SKM-1 treated with dmso at 0.1 percent for 144 hours (cell line): ENCODE data around the gene CUL4A.
"Not testable (repeated sequence)": the region's sequence is repeated elsewhere in the genome, so short reads cannot be mapped to it uniquely, and the experiment has no call there.

Experiments used
- DNase-seq: peaks from one replicate; lab custom pipeline; 2025; ENCODE audit not compliant: unreplicated experiment; lab: John Stamatoyannopoulos, UW

The CUL4A gene

GRCh38 chr13:113233101-113233500, 23.7 kb downstream of the CUL4A start:
- no peak for DNase-seq

DNA sequence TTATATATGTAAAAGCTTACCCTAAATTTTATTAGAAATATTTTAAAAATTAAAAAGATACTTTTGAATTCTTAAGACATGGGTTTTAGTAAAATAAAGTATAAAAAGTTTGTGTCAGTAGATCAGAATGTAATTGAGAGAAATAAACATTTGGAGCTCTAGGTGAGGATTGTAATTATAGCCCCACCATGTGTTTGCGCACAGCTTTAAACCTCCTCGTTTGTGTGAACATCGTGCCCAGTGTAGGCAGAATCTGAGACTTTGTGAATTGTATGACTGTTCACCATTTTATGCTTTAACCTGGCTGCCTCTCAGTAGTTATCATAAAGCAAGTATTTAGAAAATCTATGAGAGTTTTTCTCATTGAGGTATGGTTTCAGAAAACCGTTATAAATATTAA, 29.1 kb downstream of the CUL4A start:
- DNase-seq, result no peak

DNA sequence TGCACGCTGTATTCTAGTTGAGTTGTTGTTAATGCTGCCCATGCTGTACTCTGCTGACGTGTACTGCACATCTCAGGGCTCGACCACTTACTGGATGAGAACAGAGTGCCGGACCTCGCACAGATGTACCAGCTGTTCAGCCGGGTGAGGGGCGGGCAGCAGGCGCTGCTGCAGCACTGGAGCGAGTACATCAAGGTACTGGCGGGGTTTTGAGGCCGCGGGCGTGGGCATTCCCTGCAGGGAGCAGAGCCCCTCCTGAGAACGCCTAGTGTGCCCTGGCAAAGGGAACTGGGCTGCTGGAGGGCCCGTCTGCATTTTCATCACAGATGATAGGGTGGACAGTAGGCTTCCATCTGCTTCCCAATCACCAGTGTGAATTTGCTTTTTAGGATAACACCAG, 29.9 kb downstream of the CUL4A start:
- DNase-seq, result no peak

DNA sequence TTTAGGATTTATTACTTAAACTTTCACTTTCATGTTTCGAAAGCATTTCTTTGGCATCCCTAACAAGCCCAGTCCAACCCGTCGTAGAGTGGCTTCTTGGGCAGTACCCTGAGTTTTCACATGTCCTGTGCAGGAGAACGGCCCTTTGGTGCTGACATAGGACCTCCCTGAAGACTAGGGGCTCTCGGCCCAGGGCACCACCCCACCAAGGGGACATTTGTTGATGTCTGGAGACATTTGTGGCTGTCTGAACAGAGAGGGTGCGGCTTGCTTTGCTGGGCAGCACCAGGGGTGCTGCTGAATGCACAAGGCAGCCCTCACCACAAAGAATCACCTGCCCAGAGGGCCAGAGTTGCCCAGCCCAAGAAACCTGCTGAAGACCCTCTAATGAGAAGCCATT, 30.6 kb downstream of the CUL4A start:
- no peak for DNase-seq

GRCh38 chr13:113241623-113242022, 32.2 kb downstream of the CUL4A start:
- DNase-seq, result not testable (repeated sequence)

DNA sequence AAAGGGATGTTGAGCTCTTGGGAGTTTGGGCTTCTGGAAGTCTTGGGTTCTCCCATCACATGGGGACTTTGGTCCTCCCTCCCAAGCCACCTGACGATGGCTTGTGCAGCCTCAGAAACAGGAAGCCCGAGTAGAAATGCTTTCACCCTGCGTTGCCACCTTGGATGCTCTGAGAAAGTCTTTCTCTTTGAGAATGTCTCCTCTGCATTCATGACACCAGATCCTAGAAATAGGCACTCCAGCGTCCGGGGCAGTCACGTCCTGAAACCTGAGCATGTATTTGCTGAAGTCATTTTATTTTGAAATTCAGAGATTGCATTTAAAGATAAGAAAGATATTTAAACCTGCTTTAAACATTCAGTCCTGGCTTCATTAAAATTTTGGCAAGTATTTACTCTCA, 34.4 kb downstream of the CUL4A start:
- DNase-seq, result no peak

DNA sequence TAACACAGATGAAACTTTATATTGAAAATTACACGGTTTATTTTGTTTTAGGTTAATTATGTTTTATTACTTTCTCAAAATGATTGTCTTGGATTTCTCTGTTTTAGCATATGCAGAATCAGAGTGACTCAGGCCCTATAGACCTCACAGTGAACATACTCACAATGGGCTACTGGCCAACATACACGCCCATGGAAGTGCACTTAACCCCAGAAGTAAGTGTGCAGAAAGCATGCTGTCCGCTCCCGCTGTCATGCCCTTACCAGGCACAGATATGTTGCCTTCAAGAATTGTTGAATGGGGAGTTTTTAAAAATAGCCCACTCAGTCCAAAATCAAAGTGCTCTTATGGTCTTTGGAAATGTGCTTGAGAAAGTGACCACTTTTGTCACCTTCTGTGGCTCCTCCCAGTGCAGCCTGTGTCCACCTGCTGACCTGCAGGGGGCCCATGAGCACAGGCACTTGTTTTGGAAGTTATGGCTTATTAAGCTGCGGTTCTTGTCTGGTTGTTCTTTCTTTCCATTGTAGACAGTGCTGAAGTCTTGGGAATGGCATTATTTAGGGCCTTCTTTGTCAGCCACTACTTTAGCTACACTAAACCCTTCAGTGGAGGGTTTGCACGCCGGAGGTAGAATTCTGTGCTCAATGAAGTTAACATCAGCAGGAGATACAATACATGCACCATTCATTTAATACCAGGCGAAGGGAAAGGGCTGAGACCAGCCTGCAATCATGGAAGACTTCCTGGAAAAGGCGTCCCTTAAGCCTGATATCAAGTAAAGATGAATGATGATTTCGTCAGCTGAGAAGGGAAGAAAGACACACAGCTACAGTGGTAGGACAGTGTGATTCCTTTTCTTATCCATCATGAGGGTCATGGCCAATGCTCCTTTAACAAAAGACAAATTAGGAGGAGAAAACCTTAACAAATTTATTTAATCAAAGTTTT, 36.7 kb downstream of the CUL4A start:
- no peak for DNase-seq

DNA sequence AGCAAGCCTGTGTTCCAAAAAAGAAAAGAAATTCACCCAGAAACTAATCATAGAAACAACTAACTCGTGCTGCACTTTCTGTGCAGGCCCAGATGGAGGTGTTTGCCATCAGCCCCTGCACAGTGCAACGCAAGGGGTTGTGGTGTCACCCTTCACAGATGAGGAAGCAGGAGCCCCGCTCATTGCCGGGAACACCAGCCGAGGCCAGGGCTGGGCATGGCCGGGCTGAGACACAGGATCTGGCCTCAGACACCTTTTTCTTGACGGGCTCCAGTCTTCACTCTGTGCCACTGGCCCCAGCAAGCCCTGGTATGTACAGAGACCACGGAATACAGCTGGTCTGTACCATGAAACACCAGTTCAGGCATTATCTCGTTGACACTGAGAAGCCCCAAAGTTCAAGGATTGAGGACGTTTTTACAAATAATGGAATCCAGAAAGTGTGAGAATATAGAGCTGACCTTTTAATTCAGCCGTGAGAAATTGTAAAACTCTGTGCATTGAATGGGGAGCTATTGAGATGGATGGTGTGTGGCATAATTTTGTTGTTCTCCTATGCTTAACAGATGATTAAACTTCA, 43.2 kb downstream of the CUL4A start:
- DNase-seq, result no peak

GRCh38 chr13:113257908-113258307, 48.5 kb downstream of the CUL4A start:
- not testable (repeated sequence) for DNase-seq

DNA sequence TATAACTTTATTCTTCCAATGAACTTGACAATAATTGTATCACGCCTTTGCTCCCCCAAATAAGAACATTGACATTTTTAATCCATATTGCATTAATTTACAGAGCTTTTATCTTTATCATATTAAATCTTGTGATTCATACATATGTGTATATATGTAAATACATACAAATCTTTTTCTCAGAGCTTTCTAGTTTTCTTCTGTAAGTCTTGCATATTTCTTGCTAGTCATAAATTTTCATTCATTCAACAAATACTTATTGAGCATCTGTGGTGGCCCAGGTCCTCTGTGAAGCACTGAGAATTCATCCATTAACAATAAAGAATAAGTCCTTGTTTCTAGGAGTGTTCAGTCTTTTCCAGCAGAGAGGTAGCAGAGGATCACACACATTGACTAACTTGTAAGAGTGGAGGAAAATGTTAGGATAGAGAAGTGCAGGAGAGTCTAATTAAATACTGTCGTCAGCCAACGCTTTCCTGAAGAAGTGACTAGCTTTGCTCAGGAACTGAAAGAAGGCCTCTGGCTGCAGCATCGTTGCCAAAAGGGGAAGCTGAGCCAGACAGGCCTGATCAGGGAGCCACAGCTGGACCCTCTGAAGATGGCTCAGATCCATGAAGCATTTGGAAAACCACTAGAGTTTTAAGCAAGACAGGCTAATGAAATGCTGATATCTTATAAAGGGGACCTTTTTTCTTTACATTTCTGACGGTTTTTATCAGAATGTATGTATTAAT, 49.1 kb downstream of the CUL4A start:
- no peak for DNase-seq

DNA sequence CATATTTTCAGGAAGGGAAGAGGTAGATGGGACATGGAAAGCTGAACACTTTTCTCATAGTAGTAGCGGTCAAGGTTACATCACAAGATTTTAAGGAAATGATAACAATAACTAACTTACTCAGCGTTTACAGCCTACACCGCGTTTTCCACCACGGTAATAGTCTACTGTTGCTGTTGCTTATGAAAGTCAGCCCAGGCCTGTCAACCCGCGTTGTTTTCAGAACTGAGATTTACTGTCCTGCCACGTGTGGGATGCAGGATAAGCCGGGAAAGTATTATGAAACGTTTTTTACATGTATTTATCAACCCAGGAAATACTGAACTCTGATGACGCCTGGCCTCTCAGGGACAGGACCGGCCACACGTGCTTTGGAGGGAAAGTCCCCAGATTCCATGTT, 51.6 kb downstream of the CUL4A start:
- DNase-seq, result no peak

DNA sequence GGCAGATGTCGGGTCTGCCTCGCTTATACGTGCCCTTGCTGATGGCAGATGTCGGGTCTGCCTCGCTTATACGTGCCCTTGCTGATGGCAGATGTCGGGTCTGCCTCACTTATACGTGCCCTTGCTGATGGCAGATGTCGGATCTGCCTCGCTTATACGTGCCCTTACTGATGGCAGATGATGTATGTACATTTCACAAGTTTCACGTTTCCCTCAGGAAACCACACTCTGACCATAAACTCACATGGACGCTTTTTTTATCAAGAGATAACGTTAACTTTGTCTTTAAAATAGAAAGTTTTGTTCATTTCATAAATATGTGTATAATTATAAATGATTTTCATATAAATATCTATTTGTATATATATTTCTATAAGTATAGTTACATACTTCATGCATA, 53.6 kb downstream of the CUL4A start:
- DNase-seq, result not testable (repeated sequence)

- no peak for DNase-seq
Measured at GRCh38 chr13:113267642-113268405, 58.4 kb downstream of the CUL4A start.

- no peak for DNase-seq
Measured at GRCh38 chr13:113272031-113272430, 62.6 kb downstream of the CUL4A start.

- DNase-seq, result no peak
Measured at GRCh38 chr13:113272701-113273181, 63.3 kb downstream of the CUL4A start.

DNA sequence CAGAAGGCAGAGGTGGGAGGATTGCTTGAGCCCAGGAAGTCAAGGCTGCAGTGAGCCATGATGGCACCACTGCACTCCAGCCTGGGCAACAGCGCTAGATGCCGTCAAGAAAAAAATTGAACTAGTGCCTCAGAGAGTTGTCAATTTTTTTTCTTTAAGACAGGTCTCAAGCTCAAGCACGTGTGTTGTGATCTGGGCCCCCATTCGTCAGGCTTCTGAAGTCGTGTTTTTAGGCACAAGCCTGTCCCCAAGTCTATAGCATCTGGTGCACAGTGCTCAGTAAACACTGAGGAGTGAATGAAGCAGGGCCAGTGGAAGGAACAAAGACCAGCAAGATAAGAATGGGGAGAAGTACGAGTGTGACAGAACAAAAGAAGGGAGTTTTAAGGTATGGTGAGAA, 63.9 kb downstream of the CUL4A start:
- DNase-seq, result no peak

GRCh38 chr13:113273851-113274590, 64.6 kb downstream of the CUL4A start:
- DNase-seq, result peak; percentile 52

DNA sequence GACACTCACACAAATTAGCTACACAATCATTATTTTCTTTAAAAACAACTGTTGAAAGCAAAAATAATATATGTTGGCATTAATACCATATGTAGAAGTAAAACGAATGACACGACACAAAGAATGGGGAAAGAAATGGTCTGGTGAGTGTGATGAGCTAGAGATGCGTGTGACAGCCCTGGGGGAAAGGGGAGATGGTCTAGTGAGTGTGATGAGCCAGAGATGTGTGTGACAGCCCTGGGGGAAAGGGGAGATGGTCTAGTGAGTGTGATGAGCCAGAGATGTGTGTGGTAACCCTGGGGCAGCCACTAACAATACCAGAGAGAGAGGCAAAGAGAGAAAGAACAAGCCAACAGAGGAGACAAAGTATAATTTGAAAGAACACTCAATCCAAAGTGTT, 65.3 kb downstream of the CUL4A start:
- DNase-seq, result no peak

DNA sequence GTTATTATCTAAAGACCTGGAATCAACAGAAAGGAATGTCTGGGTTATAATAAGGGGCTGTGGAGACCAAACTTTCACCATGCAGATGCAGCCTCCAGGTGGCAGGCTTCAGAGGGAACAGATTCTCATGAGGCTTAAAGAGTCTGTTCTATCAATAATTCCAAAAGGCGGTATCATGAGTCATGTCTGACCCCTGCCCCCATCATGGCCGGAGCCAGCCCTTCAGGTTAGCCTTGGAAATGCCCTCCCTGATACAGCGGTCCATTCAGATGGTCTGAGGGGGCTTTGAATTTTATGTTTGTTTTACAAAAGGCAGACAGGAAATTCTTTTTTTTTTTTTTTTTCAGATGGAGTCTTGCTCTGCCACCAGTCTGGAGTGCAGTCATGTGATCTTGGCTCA, 66.0 kb downstream of the CUL4A start:
- DNase-seq, result no peak

DNA sequence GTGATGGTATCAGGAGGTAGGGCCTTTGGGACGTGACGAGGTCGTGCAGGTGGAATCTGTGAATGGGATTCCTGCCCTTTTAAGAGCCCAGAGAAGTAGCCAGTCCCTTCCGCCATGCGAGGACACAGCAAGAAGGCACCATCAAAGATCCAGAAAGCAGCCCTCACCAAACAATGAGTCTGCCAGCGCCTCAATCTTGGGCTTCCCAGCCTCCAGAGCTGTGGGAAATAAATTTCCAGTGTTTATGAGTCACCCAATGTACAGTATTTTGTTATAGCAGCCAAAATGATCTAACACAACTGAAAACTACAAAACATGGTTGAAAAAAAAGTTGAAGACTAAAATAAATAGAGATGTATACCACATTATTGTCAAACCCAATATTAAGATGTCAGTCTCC, 70.7 kb downstream of the CUL4A start:
- no peak for DNase-seq
